Measurements from ENCODE around the gene SMYD4. TPM values are rescaled to one million over a fixed set of nuclear protein-coding genes. Genes with fewer than 3 reads are reported as not detected.

The SMYD4 gene
- total and polyA plus RNA-seq, 9 donors = 8.5 to 22.0 (median 16.3) TPM

DNA sequence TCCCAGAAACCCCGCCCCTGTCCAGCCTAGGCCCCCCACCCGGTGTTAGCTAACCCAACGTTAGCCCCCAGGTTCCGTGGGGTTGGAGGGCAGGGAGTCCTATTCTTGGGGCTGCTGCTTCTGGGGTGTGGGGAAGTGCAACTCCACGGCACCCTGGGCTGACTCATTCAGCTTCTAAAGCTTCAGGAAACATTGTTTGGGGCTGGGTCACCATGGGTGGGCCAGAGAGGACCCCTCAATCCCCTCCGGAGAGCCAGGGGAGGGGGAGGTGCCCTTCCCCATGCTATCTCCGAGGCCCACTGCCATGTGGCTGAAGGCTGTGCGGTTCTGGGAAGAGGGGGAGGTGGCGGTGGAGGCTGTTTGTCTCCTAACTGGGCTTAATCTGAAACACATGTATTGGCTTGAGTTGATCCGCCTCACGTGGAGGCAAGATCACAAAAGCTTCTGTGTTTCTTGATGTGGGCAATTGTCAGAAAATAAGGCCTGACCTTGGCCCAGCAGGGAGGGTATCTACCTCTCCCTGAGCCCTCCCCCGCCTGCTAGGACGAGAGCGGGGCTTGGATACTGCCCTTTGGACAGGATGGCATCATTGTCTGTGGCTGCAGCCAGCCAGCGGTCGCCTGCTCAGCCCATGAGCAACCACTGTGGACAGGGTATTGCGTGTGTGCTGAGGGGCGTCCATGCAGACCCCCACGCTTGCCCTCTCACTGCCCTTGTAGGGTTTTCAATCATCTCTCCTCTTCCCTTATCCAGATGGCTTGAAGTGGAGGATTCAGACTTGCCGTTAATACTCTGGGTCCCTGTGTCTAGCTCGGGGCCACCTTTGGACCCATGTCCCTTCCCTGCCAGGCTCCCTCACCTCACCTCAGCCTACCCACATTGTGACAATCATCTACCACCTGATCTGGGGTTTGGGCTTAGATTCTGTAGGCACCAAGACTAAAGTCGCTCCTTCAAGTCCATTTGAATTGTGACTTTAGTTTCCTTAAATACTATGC is 66.5 kb downstream of the SMYD4 start:
- peaks cover 16% of the 10 kb centered on the region for H3K4me1 ChIP-seq (ENCODE audit: insufficient read depth)
- 17 to 24% (median 19%) methylated on average over 22 of the region's 22 CpGs for WGBS, 3 donors
- peak; percentile 77 to 83 (median 80) for DNase-seq
- peak overlapping the region; percentile 82 to 92 for H3K27ac ChIP-seq
- H3K36me3 ChIP-seq = no peaks in the 10 kb centered on the region
- no peaks in the 10 kb centered on the region for H3K27me3 ChIP-seq
- intact Hi-C loops (cut with DNase I) = loop anchor here in 2 of 4 donors (5.0 kb wide), 1 partner anchor 36 kb away; no protein-coding TSS in a partner anchor
- peak overlapping the region; percentile 47 for H3K4me3 ChIP-seq
- H3K9me3 ChIP-seq = no peaks in the 10 kb centered on the region
- TF ChIP-seq EP300 (IDR thresholded peaks at IDR 0.05) = no peak
- no peak for TF ChIP-seq POLR2A (IDR thresholded peaks at IDR 0.05)
- TF ChIP-seq, protein P1, sequence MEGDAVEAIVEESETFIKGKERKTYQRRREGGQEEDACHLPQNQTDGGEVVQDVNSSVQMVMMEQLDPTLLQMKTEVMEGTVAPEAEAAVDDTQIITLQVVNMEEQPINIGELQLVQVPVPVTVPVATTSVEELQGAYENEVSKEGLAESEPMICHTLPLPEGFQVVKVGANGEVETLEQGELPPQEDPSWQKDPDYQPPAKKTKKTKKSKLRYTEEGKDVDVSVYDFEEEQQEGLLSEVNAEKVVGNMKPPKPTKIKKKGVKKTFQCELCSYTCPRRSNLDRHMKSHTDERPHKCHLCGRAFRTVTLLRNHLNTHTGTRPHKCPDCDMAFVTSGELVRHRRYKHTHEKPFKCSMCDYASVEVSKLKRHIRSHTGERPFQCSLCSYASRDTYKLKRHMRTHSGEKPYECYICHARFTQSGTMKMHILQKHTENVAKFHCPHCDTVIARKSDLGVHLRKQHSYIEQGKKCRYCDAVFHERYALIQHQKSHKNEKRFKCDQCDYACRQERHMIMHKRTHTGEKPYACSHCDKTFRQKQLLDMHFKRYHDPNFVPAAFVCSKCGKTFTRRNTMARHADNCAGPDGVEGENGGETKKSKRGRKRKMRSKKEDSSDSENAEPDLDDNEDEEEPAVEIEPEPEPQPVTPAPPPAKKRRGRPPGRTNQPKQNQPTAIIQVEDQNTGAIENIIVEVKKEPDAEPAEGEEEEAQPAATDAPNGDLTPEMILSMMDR (IDR thresholded peaks at IDR 0.05) = no peak

DNA sequence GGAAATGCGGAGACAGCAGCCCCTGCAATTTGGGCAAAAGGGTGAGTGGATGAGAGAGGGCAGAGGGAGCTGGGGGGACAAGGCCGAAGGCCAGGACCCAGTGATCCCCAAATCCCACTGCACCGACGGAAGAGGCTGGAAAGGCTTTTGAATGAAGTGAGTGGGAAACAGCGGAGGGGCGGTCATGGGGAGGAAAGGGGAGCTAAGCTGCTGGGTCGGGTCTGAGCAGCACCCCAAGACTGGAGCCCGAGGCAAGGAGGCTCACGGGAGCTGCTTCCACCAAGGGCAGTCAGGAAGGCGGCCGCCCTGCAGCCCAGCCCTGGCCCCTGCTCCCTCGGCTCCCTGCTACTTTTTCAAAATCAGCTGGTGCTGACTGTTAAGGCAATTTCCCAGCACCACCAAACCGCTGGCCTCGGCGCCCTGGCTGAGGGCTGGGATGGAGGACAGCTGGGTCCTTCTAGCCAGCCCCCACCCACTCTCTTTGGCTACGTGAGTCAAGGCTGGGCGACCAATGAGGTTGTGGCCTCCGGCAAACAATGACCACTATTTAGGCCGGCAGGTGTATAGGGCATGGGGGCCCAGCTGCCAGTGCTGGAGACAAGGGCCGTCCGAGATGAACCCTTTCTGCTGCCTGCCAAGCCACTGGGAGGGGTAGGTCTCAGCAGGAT is 67.3 kb downstream of the SMYD4 start:
- Histone ChIP-seq H3K36me3 (no peaks in the 10 kb centered on the region), H3K4me1 (ENCODE audit: insufficient read depth) (peaks cover 16% of the 10 kb centered on the region), H3K9me3 (no peaks in the 10 kb centered on the region), H3K27ac (peak overlapping the region; percentile 82 to 92), H3K27me3 (no peaks in the 10 kb centered on the region), H3K4me3 (peak overlapping the region; percentile 47)
- TF ChIP-seq EP300 (IDR thresholded peaks at IDR 0.05) (no peak), POLR2A (IDR thresholded peaks at IDR 0.05) (peak; percentile 35)
- peak in 4 of 5 donors; percentile 60 to 78 (median 72) for DNase-seq
- intact Hi-C loops (cut with DNase I) = loop anchor here in 2 of 4 donors (5.0 kb wide), 1 partner anchor 35 kb away; no protein-coding TSS in a partner anchor
- WGBS, 3 donors = 9 to 16% (median 14%) methylated on average over 19 to 21 of the region's 21 CpGs

DNA sequence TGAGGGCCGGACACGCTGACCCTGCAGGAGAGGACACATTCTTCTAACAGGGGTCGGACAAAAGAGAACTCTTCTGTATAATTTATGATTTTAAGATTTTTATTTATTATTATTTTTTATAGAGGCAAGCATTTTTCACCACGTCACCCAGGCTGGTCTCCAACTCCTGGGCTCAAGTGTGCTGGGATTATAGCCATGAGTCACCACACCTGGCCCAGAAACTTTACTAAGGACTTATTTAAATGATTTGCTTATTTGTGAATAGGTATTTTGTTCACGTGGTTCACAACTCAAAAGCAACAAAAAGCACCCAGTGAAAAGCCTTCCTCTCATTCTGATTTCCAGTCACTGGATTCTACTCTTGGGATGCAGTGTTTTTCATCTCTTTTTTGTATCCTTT is 70.2 kb downstream of the SMYD4 start:
- H3K4me1 ChIP-seq (ENCODE audit: insufficient read depth) = peaks cover 20% of the 10 kb centered on the region
- WGBS, 3 donors = 42 to 57% (median 50%) methylated on average over 5 of the region's 5 CpGs
- TF ChIP-seq EP300 (IDR thresholded peaks at IDR 0.05) (no peak), POLR2A (IDR thresholded peaks at IDR 0.05) (no peak)
- TF ChIP-seq, protein P1 (IDR thresholded peaks at IDR 0.05) = no peak
- intact Hi-C loops (cut with DNase I) = no loop called here
- H3K4me3 ChIP-seq = no peak overlapping the region
- no peaks in the 10 kb centered on the region for H3K9me3 ChIP-seq
- no peaks in the 10 kb centered on the region for H3K36me3 ChIP-seq
- peak overlapping the region in 1 of 2 donors; percentile 92 for H3K27ac ChIP-seq
- DNase-seq = no peak
- no peaks in the 10 kb centered on the region for H3K27me3 ChIP-seq

DNA sequence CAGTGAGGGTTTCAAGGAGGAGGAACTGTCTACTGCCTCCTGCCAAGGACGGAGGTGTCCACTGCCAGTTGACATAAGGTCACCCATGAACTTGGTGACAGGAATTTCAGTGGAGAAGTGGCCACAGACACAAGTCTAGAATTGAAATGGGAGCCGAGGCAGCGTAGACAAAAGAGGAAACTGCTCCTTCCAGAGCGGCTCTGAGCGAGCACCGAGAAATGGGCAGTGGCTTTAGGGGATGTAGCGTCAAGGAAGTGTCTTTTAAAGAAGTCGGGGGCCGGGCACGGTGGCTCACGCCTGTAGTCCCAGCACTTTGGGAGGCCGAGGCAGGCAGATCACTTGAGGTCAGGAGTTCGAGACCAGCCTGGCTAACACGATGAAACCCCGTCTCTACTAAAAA is 70.9 kb downstream of the SMYD4 start:
- H3K36me3 ChIP-seq = no peaks in the 10 kb centered on the region
- no peak overlapping the region for H3K4me3 ChIP-seq
- TF ChIP-seq POLR2A (IDR thresholded peaks at IDR 0.05) (no peak), EP300 (IDR thresholded peaks at IDR 0.05) (no peak)
- TF ChIP-seq, protein P1 (IDR thresholded peaks at IDR 0.05) = no peak
- intact Hi-C loops (cut with DNase I) = no loop called here
- H3K9me3 ChIP-seq = no peaks in the 10 kb centered on the region
- DNase-seq = no peak
- H3K4me1 ChIP-seq (ENCODE audit: insufficient read depth) = peaks cover 20% of the 10 kb centered on the region
- WGBS, 3 donors = 87 to 93% (median 89%) methylated on average over 15 of the region's 15 CpGs
- H3K27me3 ChIP-seq = no peaks in the 10 kb centered on the region
- peak overlapping the region in 1 of 2 donors; percentile 0 for H3K27ac ChIP-seq
